GM19324 (cell line): ENCODE results near the gene WNT6.

Experiments
- ATAC-seq: cut with Tn5 transposase; IDR thresholded peaks from one replicate; pipeline ENCODE4 v1.9.1; 2021; ENCODE audit warnings: mild to moderate bottlenecking, moderate library complexity; ENCODE audit not compliant: unreplicated experiment, low FRiP score

Gene WNT6

GRCh38 chr2:218859556-218859987 lies at the start of gene WNT6:
WNT6 (plus strand) TSS chr2:218859805; CDS start chr2:218860038, 233 bp downstream.
- ATAC-seq, result no peak

GRCh38 chr2:218810256-218810655 lies 49.3 kb upstream of the WNT6 start:
- no peak for ATAC-seq

GRCh38 chr2:218811382-218811781 lies 48.2 kb upstream of the WNT6 start:
- ATAC-seq, result no peak

- no peak for ATAC-seq
Observed at GRCh38 chr2:218812096-218812815, 47.3 kb upstream of the WNT6 start.

GRCh38 chr2:218812861-218813260 lies 46.7 kb upstream of the WNT6 start:
- ATAC-seq, result no peak

- ATAC-seq, result no peak
Observed at GRCh38 chr2:218813771-218814460, 45.7 kb upstream of the WNT6 start.

GRCh38 chr2:218814540-218815243 lies 44.9 kb upstream of the WNT6 start:
- no peak for ATAC-seq

- ATAC-seq, result no peak
Observed at GRCh38 chr2:218815244-218815637, 44.4 kb upstream of the WNT6 start.

GRCh38 chr2:218815649-218816048 lies 44.0 kb upstream of the WNT6 start:
- no peak for ATAC-seq

- no peak for ATAC-seq
Observed at GRCh38 chr2:218816561-218817011, 43.0 kb upstream of the WNT6 start.

- ATAC-seq, result no peak
Observed at GRCh38 chr2:218819093-218819492, 40.5 kb upstream of the WNT6 start.

- no peak for ATAC-seq
Observed at GRCh38 chr2:218820746-218821369, 38.7 kb upstream of the WNT6 start.

- ATAC-seq, result no peak
Observed at GRCh38 chr2:218821605-218822211, 37.9 kb upstream of the WNT6 start.

GRCh38 chr2:218822622-218823021 lies 37.0 kb upstream of the WNT6 start:
- ATAC-seq, result no peak

GRCh38 chr2:218823196-218823855 lies 36.3 kb upstream of the WNT6 start:
- ATAC-seq, result no peak

GRCh38 chr2:218824004-218824403 lies 35.6 kb upstream of the WNT6 start:
- no peak for ATAC-seq

GRCh38 chr2:218826791-218827190 lies 32.8 kb upstream of the WNT6 start:
- ATAC-seq, result no peak

- ATAC-seq, result no peak
Observed at GRCh38 chr2:218827701-218828476, 31.7 kb upstream of the WNT6 start.

- no peak for ATAC-seq
Observed at GRCh38 chr2:218828477-218828778, 31.2 kb upstream of the WNT6 start.
